K562 (cell line): Measurements from ENCODE around the gene HOXC4. TPM values are rescaled to one million over a fixed set of nuclear protein-coding genes. Genes with fewer than 3 reads are reported as not detected.

Experiments
- ATAC-seq: fragments of 200-7000 bp; cut with Tn5 transposase; 3 replicates; pipeline ENCODE4 v1.9.1; 2020; ENCODE audit warnings: moderate library complexity
- BruUV-seq: library from RNA; stranded (reverse); fragments of 400-500 nt; replicated peaks from 2 replicates; lab custom pipeline; 2021; lab: Mats Ljungman, UMichigan
- CTCF ChIA-PET: fragments of 300-600 bp; formaldehyde crosslinking; extraction: SDS; loops from one replicate; lab custom pipeline; 2021; ENCODE audit warnings: low intra/inter-chr PET ratio; lab: Yijun Ruan, JAX
- POLR2A ChIA-PET: fragments of 300-600, 350-650 bp; sonication (Branson Sonifier 250); formaldehyde crosslinking; extraction: SDS; loops from one replicate; lab custom pipeline; 2021; ENCODE audit warnings: antibody characterized with exemption, inconsistent platforms; lab: Yijun Ruan, JAX
- DNase-seq, 4 experiments: peaks; one replicate each; pipeline versions ENCODE4 v3.0.0 to v3.0.0-alpha.2; 2011 to 2018; ENCODE audit warnings: low spot score in 3 of 4, mixed read lengths in 3 of 4; ENCODE audit errors: extremely low read depth in 1 of 4
- FAIRE-seq: peaks from 2 replicates; lab custom pipeline; 2011; peaks lifted over from hg19 to GRCh38; lab: Jason Lieb, UNC
- H2AFZ ChIP-seq: 2 replicates; pipeline ENCODE4 v1.6.0; 2011; ENCODE audit warnings: low read depth, low read length, control low read depth, inconsistent platforms
- H3K27ac ChIP-seq: fragments of 200-600 bp; 3 replicates; pipeline ENCODE4 v1.8.0; 2011; ENCODE audit warnings: low read depth, mild to moderate bottlenecking, control low read depth, inconsistent platforms, low read length, moderate library complexity, mixed read lengths; ENCODE audit errors: extremely low read depth
- H3K27me3 ChIP-seq, 2 experiments: fragments of 300-600 bp in 1 of 2; 2 replicates in 1 of 2; 3 replicates in 1 of 2; pipeline versions ENCODE4 v1.6.0 to v1.8.0; 2011; ENCODE audit warnings: inconsistent platforms in 2 of 2, low read length in 2 of 2, mild to moderate bottlenecking in 1 of 2, mixed read lengths in 1 of 2, moderate library complexity in 1 of 2; ENCODE audit not compliant: control insufficient read depth in 2 of 2, insufficient read depth in 2 of 2
- H3K36me3 ChIP-seq: fragments of 300-600 bp; 3 replicates; pipeline ENCODE4 v1.8.0; 2011; ENCODE audit warnings: mild to moderate bottlenecking, low read length, inconsistent platforms; ENCODE audit not compliant: control insufficient read depth, insufficient read depth
- H3K4me1 ChIP-seq, 2 experiments: fragments of 200-600 bp in 1 of 2; replicated peaks in 1 of 2; 2 replicates in 1 of 2; 3 replicates in 1 of 2; pipeline versions ENCODE4 v1.5.1 to v1.8.0; 2011; ENCODE audit warnings: inconsistent platforms in 2 of 2, low read length in 2 of 2, mild to moderate bottlenecking in 1 of 2, mixed read lengths in 1 of 2, moderate library complexity in 1 of 2; ENCODE audit not compliant: control insufficient read depth in 2 of 2, insufficient read depth in 2 of 2
- H3K4me2 ChIP-seq: 2 replicates; pipeline ENCODE4 v1.6.1; 2011; ENCODE audit warnings: low read length, control low read depth, inconsistent platforms, mixed read lengths; ENCODE audit not compliant: insufficient read depth
- H3K4me3 ChIP-seq: fragments of 200-600 bp; sonication (generic), shearing (Covaris generic); 2 replicates; pipeline ENCODE4 v1.5.1; 2016; ENCODE audit warnings: control low read depth, inconsistent platforms
- H3K79me2 ChIP-seq: fragments of 200-600 bp; 3 replicates; pipeline ENCODE4 v1.8.0; 2011; ENCODE audit warnings: low read length, inconsistent platforms; ENCODE audit not compliant: control insufficient read depth, insufficient read depth
- H3K9ac ChIP-seq, 2 experiments: 2 replicates each; pipeline versions ENCODE4 v1.6.0 to v1.6.1; 2011; ENCODE audit warnings: low read depth in 2 of 2, low read length in 2 of 2, control low read depth in 1 of 2, inconsistent platforms in 1 of 2, mild to moderate bottlenecking in 1 of 2, mixed read lengths in 1 of 2; ENCODE audit not compliant: insufficient read depth in 1 of 2
- H3K9me1 ChIP-seq: one replicate; pipeline ENCODE4 v1.6.0; 2011; ENCODE audit warnings: inconsistent platforms, mild to moderate bottlenecking, low read length, moderate library complexity; ENCODE audit not compliant: control insufficient read depth, insufficient read depth
- H3K9me3 ChIP-seq: replicated peaks from 2 replicates; pipeline ENCODE4 v1.5.1; 2011; ENCODE audit warnings: low read depth, low read length, inconsistent platforms; ENCODE audit not compliant: control insufficient read depth, insufficient read depth
- H4K20me1 ChIP-seq: replicated peaks from 2 replicates; pipeline ENCODE4 v1.6.1; 2011; ENCODE audit warnings: low read length, inconsistent platforms, mixed read lengths; ENCODE audit not compliant: control insufficient read depth, insufficient read depth
- ETV1 ChIP-seq: fragments of 450-650 bp; conservative IDR thresholded peaks from 2 replicates; pipeline ENCODE4 v1.6.1; 2016; ENCODE audit warnings: missing genetic modification characterization, control low read depth, low read depth, missing compliant biosample characterization
- GTF2F1 ChIP-seq: IDR thresholded peaks from 2 replicates; pipeline ENCODE4 v1.6.1; 2011; ENCODE audit warnings: low read depth, low read length, improper control_type of control experiment
- GTF3C2 ChIP-seq: IDR thresholded peaks from 3 replicates; pipeline ENCODE4 v1.6.1; 2011; ENCODE audit warnings: borderline replicate concordance, mild to moderate bottlenecking, moderate library complexity; ENCODE audit not compliant: insufficient read length; ENCODE audit errors: extremely low read depth
- HOXB6 ChIP-seq: fragments of 250-450 bp; sonication (Bioruptor Pico); IDR thresholded peaks from 2 replicates; pipeline ENCODE4 v1.5.1; 2022; ENCODE audit warnings: mild to moderate bottlenecking, borderline replicate concordance
- POLR2G ChIP-seq: fragments of 200-400 bp; formaldehyde crosslinking; IDR thresholded peaks from 2 replicates; pipeline ENCODE4 v1.6.1; 2017; ENCODE audit warnings: low read depth, mild to moderate bottlenecking, antibody characterized with exemption, low read length, moderate library complexity
- ZNF197 ChIP-seq: fragments of 200-800 bp; sonication (Bioruptor generic); IDR thresholded peaks from 2 replicates; pipeline ENCODE4 v1.6.1; 2016; ENCODE audit warnings: low read depth, missing genetic modification characterization, missing compliant biosample characterization
- WGBS: fragments of 100-300 bp; shearing (Covaris generic); methylation state at CpG from one replicate; pipeline ENCODE4 v1.1.6; 2016; ENCODE audit warnings: low coverage, mixed read lengths; ENCODE audit not compliant: insufficient coverage; ENCODE audit errors: missing lambda C conversion rate; 5-methylcytosine and 5-hydroxymethylcytosine counted together
- in situ Hi-C: fragments of 300-500 bp; cut with MboI; formaldehyde crosslinking; loops from 4 replicates; pipeline ENCODE4 v1.15.0; 2018; ENCODE audit warnings: inconsistent platforms, mixed read lengths
- intact Hi-C: fragments of 100-400 bp; cut with micrococcal nuclease; formaldehyde crosslinking; loops from 2 replicates; pipeline ENCODE4 v1.14.2; 2022
- polyA plus RNA-seq, 8 experiments: library from polyadenylated mRNA; depleted of rRNA in 4 of 8; stranded (reverse) in 5 of 8; unstranded in 3 of 8; fragments of >200 nt; fragmentation: Nextera tagmentation in 2 of 8; fragmentation: Illumina TruSeq in 1 of 8; extraction: Ambion mirVana in 2 of 8; extraction: Trizol in 1 of 8; gene quantifications; 2 replicates each; pipeline versions ENCODE4 v1.2.1 to v1.2.3, GENCODE V29; 2011 to 2014; ENCODE audit warnings: inconsistent platforms in 1 of 8, missing spikeins in 1 of 8
- total RNA-seq, 7 experiments: library from RNA; depleted of rRNA in 6 of 7; stranded (reverse); fragments of >200 nt in 6 of 7; fragmentation: Illumina TruSeq in 2 of 7; extraction: Trizol in 2 of 7; gene quantifications; 2 replicates each; pipeline versions ENCODE4 v1.2.1 to v1.2.3, GENCODE V29; 2011 to 2021; ENCODE audit warnings: low replicate concordance in 1 of 7

Gene HOXC4
- total and polyA plus RNA-seq, 9 of the 15 experiments (the other 6 are each of a cell fraction or from before 2014, with no cell fraction given), result 0.06 to 1.5 (median 0.44) TPM; not detected in 1

GRCh38 chr12:54022960-54023884, 30.4 kb upstream of the HOXC4 start (continued):
- TF ChIP-seq ZNF197 (CRISPR knock-in tag), result no peak
- no peak for TF ChIP-seq HOXB6 (CRISPR knock-in tag)
- TF ChIP-seq, all 486 proteins: peak for 0

GRCh38 chr12:54024127-54024526, 29.5 kb upstream of the HOXC4 start:
- no TSS peak for BruUV-seq
- Histone ChIP-seq H3K27ac (no peak overlapping the region), H3K79me2 (no peaks in the 10 kb centered on the region; the same call in 1 of the 3 replicates), H3K9ac (no peak overlapping the region), H3K4me3 (no peak overlapping the region), H2AFZ (no peak overlapping the region), H3K4me2 (no peak overlapping the region), H3K9me3 (no peaks in the 10 kb centered on the region), H4K20me1 (no peaks in the 10 kb centered on the region), H3K9me1 (no peaks in the 10 kb centered on the region), H3K36me3 (no peaks in the 10 kb centered on the region), H3K27me3 (no peaks in the 10 kb centered on the region), H3K4me1 (peaks cover 13 to 30% of the 10 kb centered on the region in 2 experiments)
- peak; percentile 18; the same call in 1 of the 3 replicates for ATAC-seq
- POLR2A ChIA-PET, result interaction anchor here (0.6 to 1.0 kb wide), 6 partner anchors 12 to 825 kb away, joined by 3 to 5 read pairs (median 3); no protein-coding TSS in a partner anchor
- TF ChIP-seq POLR2G (no peak), GTF3C2 (no peak), GTF2F1 (no peak), ETV1 (tag) (no peak)
- in situ Hi-C loops (loop anchor here (10.0 kb wide), 1 partner anchor 171 kb away; no protein-coding TSS in a partner anchor), intact Hi-C loops (no loop called here)
- no peak for FAIRE-seq
- CTCF ChIA-PET, result no interaction called here
- DNase-seq, result no peak
- WGBS, result 68% methylated on average over 16 of the region's 17 CpGs
